ENCODE data around the gene FAM124B.

The FAM124B gene

GRCh38 chr2:224379986-224380385 lies 21.9 kb downstream of the FAM124B start:
- no peak for DNase-seq

GRCh38 chr2:224379172-224379571 lies 22.7 kb downstream of the FAM124B start:
- no peak for DNase-seq

GRCh38 chr2:224378701-224379097 lies 23.2 kb downstream of the FAM124B start:
- DNase-seq = no peak

GRCh38 chr2:224377751-224378700 lies 23.9 kb downstream of the FAM124B start:
- DNase-seq = no peak

- no peak for DNase-seq
These were observed 29.3 kb downstream of the FAM124B start for GRCh38 chr2:224372641-224373040.

- DNase-seq = peak in 1 of 2 experiments; percentile 50
These were observed 32.8 kb downstream of the FAM124B start for GRCh38 chr2:224369028-224369632.

- DNase-seq = no peak
These were observed 35.6 kb downstream of the FAM124B start for GRCh38 chr2:224366267-224366844.

- DNase-seq = no peak
These were observed 36.6 kb downstream of the FAM124B start for GRCh38 chr2:224365331-224365730.

- DNase-seq = no peak
These were observed 38.6 kb downstream of the FAM124B start for GRCh38 chr2:224363281-224363680.

- no peak for DNase-seq
These were observed 39.8 kb downstream of the FAM124B start for GRCh38 chr2:224362094-224362493.

GRCh38 chr2:224360801-224361251 lies 41.1 kb downstream of the FAM124B start:
- DNase-seq = no peak

GRCh38 chr2:224359569-224359968 lies 42.3 kb downstream of the FAM124B start:
- DNase-seq = no peak

- peak; percentile 30 to 51 for DNase-seq
These were observed 44.6 kb downstream of the FAM124B start for GRCh38 chr2:224357098-224357901.

GRCh38 chr2:224354632-224355211 lies 47.2 kb downstream of the FAM124B start:
- DNase-seq = no peak

GRCh38 chr2:224350703-224351102 lies 51.2 kb downstream of the FAM124B start:
- no peak for DNase-seq

GRCh38 chr2:224349396-224349795 lies 52.5 kb downstream of the FAM124B start:
- no peak for DNase-seq

GRCh38 chr2:224347176-224348051 lies 54.5 kb downstream of the FAM124B start:
- no peak for DNase-seq

GRCh38 chr2:224345492-224345891 lies 56.4 kb downstream of the FAM124B start:
- DNase-seq = no peak

- DNase-seq = no peak
These were observed 58.7 kb downstream of the FAM124B start for GRCh38 chr2:224343226-224343625.

GRCh38 chr2:224335991-224336390 lies 65.9 kb downstream of the FAM124B start:
- no peak for DNase-seq

GRCh38 chr2:224334726-224335125 lies 67.2 kb downstream of the FAM124B start:
- no peak for DNase-seq

Measured in SW 1271 (cell line).